K562 (cell line): ENCODE measurements around the gene ITPR2. TPM values are rescaled to one million over a fixed set of nuclear protein-coding genes. Genes with fewer than 3 reads are reported as not detected.

Experiments used
- ATAC-seq: fragments of 200-7000 bp; cut with Tn5 transposase; 3 replicates; pipeline ENCODE4 v1.9.1; 2020; ENCODE audit warnings: moderate library complexity
- BruUV-seq: library from RNA; stranded (reverse); fragments of 400-500 nt; replicated peaks from 2 replicates; lab custom pipeline; 2021; lab: Mats Ljungman, UMichigan
- CTCF ChIA-PET: fragments of 300-600 bp; formaldehyde crosslinking; extraction: SDS; loops from one replicate; lab custom pipeline; 2021; ENCODE audit warnings: low intra/inter-chr PET ratio; lab: Yijun Ruan, JAX
- POLR2A ChIA-PET: fragments of 300-600, 350-650 bp; sonication (Branson Sonifier 250); formaldehyde crosslinking; extraction: SDS; loops from one replicate; lab custom pipeline; 2021; ENCODE audit warnings: antibody characterized with exemption, inconsistent platforms; lab: Yijun Ruan, JAX
- DNase-seq, 4 experiments: peaks; one replicate each; pipeline versions ENCODE4 v3.0.0 to v3.0.0-alpha.2; 2011 to 2018; ENCODE audit warnings: low spot score in 3 of 4, mixed read lengths in 3 of 4; ENCODE audit errors: extremely low read depth in 1 of 4
- FAIRE-seq: peaks from 2 replicates; lab custom pipeline; 2011; peaks lifted over from hg19 to GRCh38; lab: Jason Lieb, UNC
- H2AFZ ChIP-seq: 2 replicates; pipeline ENCODE4 v1.6.0; 2011; ENCODE audit warnings: low read depth, low read length, control low read depth, inconsistent platforms
- H3K27ac ChIP-seq: fragments of 200-600 bp; 3 replicates; pipeline ENCODE4 v1.8.0; 2011; ENCODE audit warnings: low read depth, mild to moderate bottlenecking, control low read depth, inconsistent platforms, low read length, moderate library complexity, mixed read lengths; ENCODE audit errors: extremely low read depth
- H3K27me3 ChIP-seq, 2 experiments: fragments of 300-600 bp in 1 of 2; 2 replicates in 1 of 2; 3 replicates in 1 of 2; pipeline versions ENCODE4 v1.6.0 to v1.8.0; 2011; ENCODE audit warnings: inconsistent platforms in 2 of 2, low read length in 2 of 2, mild to moderate bottlenecking in 1 of 2, mixed read lengths in 1 of 2, moderate library complexity in 1 of 2; ENCODE audit not compliant: control insufficient read depth in 2 of 2, insufficient read depth in 2 of 2
- H3K36me3 ChIP-seq: fragments of 300-600 bp; 3 replicates; pipeline ENCODE4 v1.8.0; 2011; ENCODE audit warnings: mild to moderate bottlenecking, low read length, inconsistent platforms; ENCODE audit not compliant: control insufficient read depth, insufficient read depth
- H3K4me1 ChIP-seq, 2 experiments: fragments of 200-600 bp in 1 of 2; replicated peaks in 1 of 2; 2 replicates in 1 of 2; 3 replicates in 1 of 2; pipeline versions ENCODE4 v1.5.1 to v1.8.0; 2011; ENCODE audit warnings: inconsistent platforms in 2 of 2, low read length in 2 of 2, mild to moderate bottlenecking in 1 of 2, mixed read lengths in 1 of 2, moderate library complexity in 1 of 2; ENCODE audit not compliant: control insufficient read depth in 2 of 2, insufficient read depth in 2 of 2
- H3K4me2 ChIP-seq: 2 replicates; pipeline ENCODE4 v1.6.1; 2011; ENCODE audit warnings: low read length, control low read depth, inconsistent platforms, mixed read lengths; ENCODE audit not compliant: insufficient read depth
- H3K4me3 ChIP-seq: fragments of 200-600 bp; sonication (generic), shearing (Covaris generic); 2 replicates; pipeline ENCODE4 v1.5.1; 2016; ENCODE audit warnings: control low read depth, inconsistent platforms
- H3K79me2 ChIP-seq: fragments of 200-600 bp; 3 replicates; pipeline ENCODE4 v1.8.0; 2011; ENCODE audit warnings: low read length, inconsistent platforms; ENCODE audit not compliant: control insufficient read depth, insufficient read depth
- H3K9ac ChIP-seq, 2 experiments: 2 replicates each; pipeline versions ENCODE4 v1.6.0 to v1.6.1; 2011; ENCODE audit warnings: low read depth in 2 of 2, low read length in 2 of 2, control low read depth in 1 of 2, inconsistent platforms in 1 of 2, mild to moderate bottlenecking in 1 of 2, mixed read lengths in 1 of 2; ENCODE audit not compliant: insufficient read depth in 1 of 2
- H3K9me1 ChIP-seq: one replicate; pipeline ENCODE4 v1.6.0; 2011; ENCODE audit warnings: inconsistent platforms, mild to moderate bottlenecking, low read length, moderate library complexity; ENCODE audit not compliant: control insufficient read depth, insufficient read depth
- H3K9me3 ChIP-seq: replicated peaks from 2 replicates; pipeline ENCODE4 v1.5.1; 2011; ENCODE audit warnings: low read depth, low read length, inconsistent platforms; ENCODE audit not compliant: control insufficient read depth, insufficient read depth
- H4K20me1 ChIP-seq: replicated peaks from 2 replicates; pipeline ENCODE4 v1.6.1; 2011; ENCODE audit warnings: low read length, inconsistent platforms, mixed read lengths; ENCODE audit not compliant: control insufficient read depth, insufficient read depth
- CEBPB ChIP-seq: fragments of 450-650 bp; IDR thresholded peaks from 2 replicates; pipeline ENCODE4 v1.6.1; 2016; ENCODE audit warnings: missing genetic modification characterization, missing compliant biosample characterization
- CHCHD3 ChIP-seq: fragments of 250-450 bp; sonication (Bioruptor Pico); IDR thresholded peaks from 2 replicates; pipeline ENCODE4 v2.1.2; 2022; ENCODE audit warnings: mild to moderate bottlenecking
- CXXC5 ChIP-seq: fragments of 250-450 bp; sonication (Bioruptor Pico); IDR thresholded peaks from 2 replicates; pipeline ENCODE4 v1.8.0; 2022; ENCODE audit warnings: inconsistent platforms, mild to moderate bottlenecking, moderate library complexity
- HIVEP1 ChIP-seq: fragments of 250-450 bp; sonication (Bioruptor Pico); IDR thresholded peaks from 2 replicates; pipeline ENCODE4 v1.4.0; 2020; ENCODE audit warnings: mild to moderate bottlenecking
- JUND ChIP-seq, 2 experiments: IDR thresholded peaks; 2 replicates in 1 of 2; 3 replicates in 1 of 2; pipeline ENCODE4 v1.6.1; 2011; ENCODE audit warnings: borderline replicate concordance in 2 of 2, low read depth in 2 of 2, low read length in 2 of 2, improper control_type of control experiment in 1 of 2, missing biosample characterization in 1 of 2, missing genetic modification characterization in 1 of 2, missing genetic modification reagents in 1 of 2
- LARP7 ChIP-seq: fragments of 450-650 bp; IDR thresholded peaks from 2 replicates; pipeline ENCODE4 v1.6.1; 2016
- POLR2A ChIP-seq: fragments of 450-650 bp; conservative IDR thresholded peaks from 2 replicates; pipeline ENCODE4 v1.6.1; 2016
- RBM39 ChIP-seq: fragments of 200-400 bp; formaldehyde crosslinking; optimal IDR thresholded peaks from 2 replicates; pipeline ENCODE3; 2018; ENCODE audit warnings: low read depth, low read length
- SMARCA5 ChIP-seq: fragments of 450-650 bp; IDR thresholded peaks from 2 replicates; pipeline ENCODE4 v1.6.1; 2016
- SRSF3 ChIP-seq: fragments of 200-400 bp; formaldehyde crosslinking; IDR thresholded peaks from 2 replicates; pipeline ENCODE4 v1.6.1; 2016; ENCODE audit warnings: mild to moderate bottlenecking, low read length, moderate library complexity; ENCODE audit not compliant: insufficient read depth
- ZNF263 ChIP-seq: sonication (generic); formaldehyde crosslinking; IDR thresholded peaks from 2 replicates; pipeline ENCODE4 v1.8.0; 2022; ENCODE audit warnings: mild to moderate bottlenecking, missing genetic modification reagents, borderline replicate concordance
- ZNF347 ChIP-seq: fragments of 450-650 bp; formaldehyde crosslinking; IDR thresholded peaks from 2 replicates; pipeline ENCODE4 v1.4.0; 2020; ENCODE audit warnings: low read depth, mild to moderate bottlenecking, moderate library complexity
- ZNF41 ChIP-seq: fragments of 250-450 bp; sonication (Bioruptor Pico); conservative IDR thresholded peaks from 2 replicates; pipeline ENCODE4 v1.4.0; 2020; ENCODE audit warnings: mild to moderate bottlenecking
- ZNF778 ChIP-seq: fragments of 450-650 bp; formaldehyde crosslinking; IDR thresholded peaks from 2 replicates; pipeline ENCODE4 v1.4.0; 2020; ENCODE audit warnings: mild to moderate bottlenecking, moderate library complexity
- WGBS: fragments of 100-300 bp; shearing (Covaris generic); methylation state at CpG from one replicate; pipeline ENCODE4 v1.1.6; 2016; ENCODE audit warnings: low coverage, mixed read lengths; ENCODE audit not compliant: insufficient coverage; ENCODE audit errors: missing lambda C conversion rate; 5-methylcytosine and 5-hydroxymethylcytosine counted together
- in situ Hi-C: fragments of 300-500 bp; cut with MboI; formaldehyde crosslinking; loops from 4 replicates; pipeline ENCODE4 v1.15.0; 2018; ENCODE audit warnings: inconsistent platforms, mixed read lengths
- intact Hi-C: fragments of 100-400 bp; cut with micrococcal nuclease; formaldehyde crosslinking; loops from 2 replicates; pipeline ENCODE4 v1.14.2; 2022
- polyA plus RNA-seq, 8 experiments: library from polyadenylated mRNA; depleted of rRNA in 4 of 8; stranded (reverse) in 5 of 8; unstranded in 3 of 8; fragments of >200 nt; fragmentation: Nextera tagmentation in 2 of 8; fragmentation: Illumina TruSeq in 1 of 8; extraction: Ambion mirVana in 2 of 8; extraction: Trizol in 1 of 8; gene quantifications; 2 replicates each; pipeline versions ENCODE4 v1.2.1 to v1.2.3, GENCODE V29; 2011 to 2014; ENCODE audit warnings: inconsistent platforms in 1 of 8, missing spikeins in 1 of 8
- total RNA-seq, 7 experiments: library from RNA; depleted of rRNA in 6 of 7; stranded (reverse); fragments of >200 nt in 6 of 7; fragmentation: Illumina TruSeq in 2 of 7; extraction: Trizol in 2 of 7; gene quantifications; 2 replicates each; pipeline versions ENCODE4 v1.2.1 to v1.2.3, GENCODE V29; 2011 to 2021; ENCODE audit warnings: low replicate concordance in 1 of 7
- TF ChIP-seq, protein P1 (sequence below): fragments of 450-650 bp; IDR thresholded peaks from 2 replicates; pipeline ENCODE4 v1.6.1; 2018; ENCODE audit warnings: mild to moderate bottlenecking, low read depth; ENCODE audit not compliant: partially characterized antibody
- TF ChIP-seq, protein P2 (sequence below): fragments of 250-450 bp; sonication (Bioruptor Pico); IDR thresholded peaks from 2 replicates; pipeline ENCODE4 v1.4.0; 2020; ENCODE audit warnings: mild to moderate bottlenecking, moderate library complexity

ITPR2 gene
- total and polyA plus RNA-seq, 9 of the 15 experiments (the other 6 are each of a cell fraction or from before 2014, with no cell fraction given), result 0.21 to 3.3 (median 0.95) TPM

DNA sequence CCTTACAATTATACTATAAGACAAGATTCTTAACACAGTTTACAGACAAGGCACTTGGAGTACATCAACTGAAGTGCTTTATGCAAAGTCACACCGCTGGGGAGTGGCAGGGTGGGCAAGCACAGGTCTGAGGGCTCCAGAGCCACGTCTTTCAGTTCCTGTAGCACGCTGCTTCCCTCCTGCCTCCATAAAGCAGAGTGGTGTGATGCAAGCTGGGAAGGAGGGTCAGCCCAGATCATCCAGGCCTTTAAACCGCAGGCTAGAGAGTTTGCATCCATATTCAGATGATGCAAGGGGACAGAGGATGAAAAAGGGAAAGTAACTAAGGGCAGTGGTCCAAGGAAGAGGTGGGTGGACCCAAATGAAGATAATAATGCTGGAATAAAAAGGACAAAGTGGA, 132.6 kb downstream of the ITPR2 start (continued):
- no peak for TF ChIP-seq ZNF778 (CRISPR knock-in tag)
- peak; percentile 23; the same call in 1 of the 2 replicates for TF ChIP-seq CXXC5 (CRISPR knock-in tag)
- no peak for TF ChIP-seq SRSF3
- peak; percentile 18; the same call in 1 of the 2 replicates for TF ChIP-seq CEBPB (tag)

DNA sequence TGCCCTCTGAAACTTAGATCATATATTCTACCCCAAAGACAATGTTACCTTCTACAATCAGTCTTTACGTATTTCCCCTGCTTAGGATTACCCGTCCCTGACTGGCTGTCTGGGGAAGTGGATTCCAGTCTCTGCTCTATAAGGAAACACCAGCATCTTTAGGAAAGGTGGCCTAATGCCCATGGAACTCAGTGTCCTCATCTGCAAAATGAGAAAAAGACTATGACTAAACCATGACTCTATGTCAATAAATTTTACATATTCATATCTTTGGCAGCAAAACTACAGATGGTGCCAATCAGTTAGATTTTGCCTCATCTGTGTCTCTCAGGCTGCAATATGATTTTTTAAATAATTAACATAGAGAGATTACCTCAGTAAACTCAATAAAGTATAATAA, 133.8 kb downstream of the ITPR2 start:
- ChIA-PET POLR2A (no interaction called here), CTCF (interaction anchor here (0.5 kb wide), 1 partner anchor 264 kb away, joined by 3 read pairs; no protein-coding TSS in a partner anchor)
- Histone ChIP-seq H3K27me3 (no peaks in the 10 kb centered on the region), H3K9me3 (no peaks in the 10 kb centered on the region), H3K9me1 (no peaks in the 10 kb centered on the region), H3K36me3 (no peaks in the 10 kb centered on the region), H3K4me1 (peaks cover 0 to 17% of the 10 kb centered on the region in 2 experiments; a peak in 3 of 5 replicates), H3K79me2 (no peaks in the 10 kb centered on the region), H4K20me1 (no peaks in the 10 kb centered on the region), H3K27ac (no peak overlapping the region), H2AFZ (no peak overlapping the region), H3K9ac (no peak overlapping the region), H3K4me2 (no peak overlapping the region), H3K4me3 (no peak overlapping the region)
- intact Hi-C loops (no loop called here), in situ Hi-C loops (no loop called here)
- WGBS, result 76% methylated on average over 2 of the region's 2 CpGs
- TF ChIP-seq SMARCA5 (no peak), ZNF347 (CRISPR knock-in tag) (no peak), ZNF263 (no peak), JUND (IDR thresholded peaks at IDR 0.05; ENCODE audit: borderline replicate concordance, low read depth, low read length) (no peak), JUND (tag; IDR thresholded peaks at IDR 0.05; ENCODE audit: borderline replicate concordance, low read depth, low read length) (no peak), CHCHD3 (no peak), POLR2A (no peak), ZNF41 (CRISPR knock-in tag) (no peak), LARP7 (no peak), HIVEP1 (CRISPR knock-in tag) (no peak), RBM39 (no peak)
- TF ChIP-seq, protein P1, sequence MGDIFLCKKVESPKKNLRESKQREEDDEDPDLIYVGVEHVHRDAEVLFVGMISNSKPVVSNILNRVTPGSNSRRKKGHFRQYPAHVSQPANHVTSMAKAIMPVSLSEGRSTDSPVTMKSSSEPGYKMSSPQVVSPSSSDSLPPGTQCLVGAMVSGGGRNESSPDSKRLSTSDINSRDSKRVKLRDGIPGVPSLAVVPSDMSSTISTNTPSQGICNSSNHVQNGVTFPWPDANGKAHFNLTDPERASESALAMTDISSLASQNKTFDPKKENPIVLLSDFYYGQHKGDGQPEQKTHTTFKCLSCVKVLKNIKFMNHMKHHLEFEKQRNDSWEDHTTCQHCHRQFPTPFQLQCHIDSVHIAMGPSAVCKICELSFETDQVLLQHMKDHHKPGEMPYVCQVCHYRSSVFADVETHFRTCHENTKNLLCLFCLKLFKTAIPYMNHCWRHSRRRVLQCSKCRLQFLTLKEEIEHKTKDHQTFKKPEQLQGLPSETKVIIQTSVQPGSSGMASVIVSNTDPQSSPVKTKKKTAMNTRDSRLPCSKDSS, result no peak
- TF ChIP-seq, protein P2, sequence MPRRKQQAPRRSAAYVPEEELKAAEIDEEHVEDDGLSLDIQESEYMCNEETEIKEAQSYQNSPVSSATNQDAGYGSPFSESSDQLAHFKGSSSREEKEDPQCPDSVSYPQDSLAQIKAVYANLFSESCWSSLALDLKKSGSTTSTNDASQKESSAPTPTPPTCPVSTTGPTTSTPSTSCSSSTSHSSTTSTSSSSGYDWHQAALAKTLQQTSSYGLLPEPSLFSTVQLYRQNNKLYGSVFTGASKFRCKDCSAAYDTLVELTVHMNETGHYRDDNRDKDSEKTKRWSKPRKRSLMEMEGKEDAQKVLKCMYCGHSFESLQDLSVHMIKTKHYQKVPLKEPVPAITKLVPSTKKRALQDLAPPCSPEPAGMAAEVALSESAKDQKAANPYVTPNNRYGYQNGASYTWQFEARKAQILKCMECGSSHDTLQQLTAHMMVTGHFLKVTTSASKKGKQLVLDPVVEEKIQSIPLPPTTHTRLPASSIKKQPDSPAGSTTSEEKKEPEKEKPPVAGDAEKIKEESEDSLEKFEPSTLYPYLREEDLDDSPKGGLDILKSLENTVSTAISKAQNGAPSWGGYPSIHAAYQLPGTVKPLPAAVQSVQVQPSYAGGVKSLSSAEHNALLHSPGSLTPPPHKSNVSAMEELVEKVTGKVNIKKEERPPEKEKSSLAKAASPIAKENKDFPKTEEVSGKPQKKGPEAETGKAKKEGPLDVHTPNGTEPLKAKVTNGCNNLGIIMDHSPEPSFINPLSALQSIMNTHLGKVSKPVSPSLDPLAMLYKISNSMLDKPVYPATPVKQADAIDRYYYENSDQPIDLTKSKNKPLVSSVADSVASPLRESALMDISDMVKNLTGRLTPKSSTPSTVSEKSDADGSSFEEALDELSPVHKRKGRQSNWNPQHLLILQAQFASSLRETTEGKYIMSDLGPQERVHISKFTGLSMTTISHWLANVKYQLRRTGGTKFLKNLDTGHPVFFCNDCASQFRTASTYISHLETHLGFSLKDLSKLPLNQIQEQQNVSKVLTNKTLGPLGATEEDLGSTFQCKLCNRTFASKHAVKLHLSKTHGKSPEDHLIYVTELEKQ, result no peak
- no peak for ATAC-seq
- no TSS peak for BruUV-seq
- no peak for FAIRE-seq
- DNase-seq, result no peak
